Gastrocnemius medialis (tissue), 4 donors: ENCODE results near the gene SEC11C. TPM values are rescaled to one million over a fixed set of nuclear protein-coding genes. Genes with fewer than 3 reads are reported as not detected.

Experiments
- ATAC-seq, 2 donors: fragments of 150-250 bp; one replicate each; pipeline ENCODE4 v1.9.1; 2016
- DNase-seq, 2 donors: peaks; one replicate each; pipeline ENCODE4 v3.0.0-alpha.2; 2019
- H3K27ac ChIP-seq, 4 donors: fragments of 200-600 bp; sonication (generic); 1 replicate in 1 of 4; 2 replicates in 3 of 4; pipeline ENCODE4 v1.5.1; 2016 to 2018; ENCODE audit warnings: mild to moderate bottlenecking in 2 of 4, moderate library complexity in 1 of 4
- H3K27me3 ChIP-seq, 3 donors: fragments of 200-600 bp; sonication (generic) in 2 of 3; 1 replicate in 1 of 3; 2 replicates in 2 of 3; pipeline versions ENCODE4 v1.5.1 to v1.6.0; 2016 to 2019; ENCODE audit warnings: mild to moderate bottlenecking in 1 of 3, moderate library complexity in 1 of 3
- H3K36me3 ChIP-seq, 2 donors: fragments of 200-600 bp; sonication (generic) in 1 of 2; one replicate each; pipeline ENCODE4 v1.5.1; 2017 to 2018
- H3K4me1 ChIP-seq, 2 donors: fragments of 200-600 bp; sonication (generic) in 1 of 2; one replicate each; pipeline ENCODE4 v1.5.1; 2016 to 2017; ENCODE audit warnings: mild to moderate bottlenecking in 2 of 2
- H3K4me3 ChIP-seq, 4 donors: fragments of 200-600 bp; sonication (generic) in 3 of 4; 1 replicate in 1 of 4; 2 replicates in 3 of 4; pipeline ENCODE4 v1.5.1; 2016 to 2019; ENCODE audit warnings: mild to moderate bottlenecking in 2 of 4
- H3K9me3 ChIP-seq, 3 donors: fragments of 200-600 bp; sonication (generic) in 2 of 3; 1 replicate in 1 of 3; 2 replicates in 2 of 3; pipeline ENCODE4 v1.5.1; 2016 to 2019
- CTCF ChIP-seq, 5 experiments: fragments of 450-650 bp in 3 of 5; fragments of 200-600 bp in 2 of 5; sonication (generic) in 2 of 5; IDR thresholded peaks in 4 of 5; conservative IDR thresholded peaks in 1 of 5; 1 replicate in 4 of 5; 2 replicates in 1 of 5; pipeline ENCODE4 v1.5.1; 2016 to 2019; ENCODE audit warnings: antibody characterized with exemption in 5 of 5, mild to moderate bottlenecking in 3 of 5, moderate library complexity in 3 of 5
- POLR2A ChIP-seq, 2 donors: fragments of 450-650 bp; IDR thresholded peaks; one replicate each; pipeline ENCODE4 v1.6.1; 2017; ENCODE audit warnings: antibody characterized with exemption in 2 of 2, mild to moderate bottlenecking in 2 of 2, moderate library complexity in 2 of 2
- in situ Hi-C, 4 donors: fragments of 200-750 bp; cut with MboI; loops; one replicate each; pipeline versions ENCODE4 v1.15.0 to v1.8.0; 2017; ENCODE audit warnings: low sequenced_read_pairs in 4 of 4
- intact Hi-C: fragments of 100-400 bp; cut with DNase I; formaldehyde crosslinking; loops from one replicate; pipeline ENCODE4 v1.15.1; 2023; ENCODE audit warnings: low total_unique reads
- total RNA-seq, 4 donors: library from RNA; depleted of rRNA; stranded (reverse); fragments of >200 nt; gene quantifications; one replicate each; pipeline versions ENCODE4 v1.1.0 to v1.2.3, GENCODE V29; 2016

Gene SEC11C
- total RNA-seq, 4 donors from 2014 or later, result 7.7 to 17.1 (median 13.1) TPM

- in situ Hi-C loops, result no loop called here
- ATAC-seq (no peak), DNase-seq (no peak)
- H3K36me3 ChIP-seq, result no peaks in the 10 kb centered on the region
- no peak overlapping the region for H3K27ac ChIP-seq
- intact Hi-C loops, result no loop called here
- no peaks in the 10 kb centered on the region for H3K9me3 ChIP-seq
- no peaks in the 10 kb centered on the region for H3K4me1 ChIP-seq
- peaks cover 6 to 18% (median 11%) of the 10 kb centered on the region in 3 donors for H3K27me3 ChIP-seq
- no peak overlapping the region for H3K4me3 ChIP-seq
- no peak for TF ChIP-seq CTCF (IDR thresholded peaks at IDR 0.05 in 4 of 5, conservative IDR thresholded peaks at IDR 0.05 in 1 of 5)
- TF ChIP-seq POLR2A (IDR thresholded peaks at IDR 0.05), result no peak
These were observed 15.9 kb upstream of the SEC11C start for GRCh38 chr18:59123588-59124369.

GRCh38 chr18:59124370-59124704 lies 15.3 kb upstream of the SEC11C start:
- Histone ChIP-seq H3K9me3 (no peaks in the 10 kb centered on the region), H3K4me3 (no peak overlapping the region), H3K36me3 (no peaks in the 10 kb centered on the region), H3K4me1 (no peaks in the 10 kb centered on the region), H3K27ac (no peak overlapping the region), H3K27me3 (peaks cover 7 to 18% (median 11%) of the 10 kb centered on the region in 3 donors)
- in situ Hi-C loops, result no loop called here
- no peak for DNase-seq
- ATAC-seq, result no peak
- intact Hi-C loops, result no loop called here
- no peak for TF ChIP-seq POLR2A (IDR thresholded peaks at IDR 0.05)
- no peak for TF ChIP-seq CTCF (IDR thresholded peaks at IDR 0.05 in 4 of 5, conservative IDR thresholded peaks at IDR 0.05 in 1 of 5)

GRCh38 chr18:59127047-59127446 lies 12.6 kb upstream of the SEC11C start:
- H3K27me3 ChIP-seq, result peaks cover 10 to 16% (median 13%) of the 10 kb centered on the region in 3 donors
- H3K36me3 ChIP-seq, result no peaks in the 10 kb centered on the region
- ATAC-seq, result no peak
- intact Hi-C loops (no loop called here), in situ Hi-C loops (loop anchor here in 1 of 4 donors (25.0 kb wide), 1 partner anchor 90 kb away; no protein-coding TSS in a partner anchor)
- no peak for TF ChIP-seq CTCF (IDR thresholded peaks at IDR 0.05 in 4 of 5, conservative IDR thresholded peaks at IDR 0.05 in 1 of 5)
- TF ChIP-seq POLR2A (IDR thresholded peaks at IDR 0.05), result no peak
- H3K4me1 ChIP-seq, result no peaks in the 10 kb centered on the region
- H3K27ac ChIP-seq, result no peak overlapping the region
- no peaks in the 10 kb centered on the region for H3K9me3 ChIP-seq
- DNase-seq, result no peak
- no peak overlapping the region for H3K4me3 ChIP-seq

GRCh38 chr18:59129951-59130703 lies 9.6 kb upstream of the SEC11C start:
- intact Hi-C loops, result no loop called here
- no peaks in the 10 kb centered on the region for H3K4me1 ChIP-seq
- no peak for DNase-seq
- no peak for TF ChIP-seq POLR2A (IDR thresholded peaks at IDR 0.05)
- TF ChIP-seq CTCF (IDR thresholded peaks at IDR 0.05 in 4 of 5, conservative IDR thresholded peaks at IDR 0.05 in 1 of 5), result no peak
- no peaks in the 10 kb centered on the region for H3K9me3 ChIP-seq
- in situ Hi-C loops, result loop anchor here in 2 of 4 donors (10.0 to 25.0 kb wide), 2 partner anchors 93 to 235 kb away; no protein-coding TSS in a partner anchor
- ATAC-seq, result no peak
- H3K4me3 ChIP-seq, result no peak overlapping the region
- no peak overlapping the region for H3K27ac ChIP-seq
- no peaks in the 10 kb centered on the region for H3K36me3 ChIP-seq
- H3K27me3 ChIP-seq, result peaks cover 4 to 26% (median 20%) of the 10 kb centered on the region in 3 donors
